HL-60 (cell line): ENCODE measurements around the gene ATP8B3.

ENCODE experiments used
- CTCF ChIP-seq: IDR thresholded peaks from one replicate; pipeline ENCODE4 v1.5.1; 2011; ENCODE audit warnings: low read length, control low read depth, inconsistent platforms; ENCODE audit not compliant: insufficient read depth
- GABPA ChIP-seq: IDR thresholded peaks from 2 replicates; pipeline ENCODE4 v1.6.1; 2012; ENCODE audit warnings: low read depth
- POLR2AphosphoS5 ChIP-seq: IDR thresholded peaks from 2 replicates; pipeline ENCODE4 v1.6.1; 2012; ENCODE audit warnings: low read depth
- SPI1 ChIP-seq: IDR thresholded peaks from 2 replicates; pipeline ENCODE4 v1.6.1; 2012; ENCODE audit warnings: low read depth, mild to moderate bottlenecking, borderline replicate concordance

- TF ChIP-seq CTCF (no peak), SPI1 (no peak), POLR2AphosphoS5 (no peak), GABPA (no peak)
Observed at GRCh38 chr19:1748115-1748872, 63.8 kb downstream of the ATP8B3 start.
